Activated naive CD4-positive, alpha-beta T cell treated with anti-CD3 and anti-CD28 coated beads, Interleukin-2, amount 10 ng/mL, durations not matched to agents 5 hours and 36 hours (primary cell): ENCODE results near the gene PEX26. TPM values are rescaled to one million over a fixed set of nuclear protein-coding genes. Genes with fewer than 3 reads are reported as not detected.

ENCODE experiments used
- total RNA-seq, 2 experiments: library from RNA; stranded (reverse); gene quantifications; one replicate each; pipeline ENCODE4 v1.2.3, GENCODE V29; 2021

PEX26 gene
- total RNA-seq = 10 to 100 TPM; 37.6 to 38.9 TPM

GRCh38 chr22:18077639-18078328, at the start of gene PEX26:
Gene PEX26, plus strand, starts transcription at chr22:18077990. Its CDS starts 387 bp downstream, at chr22:18078377.

DNA sequence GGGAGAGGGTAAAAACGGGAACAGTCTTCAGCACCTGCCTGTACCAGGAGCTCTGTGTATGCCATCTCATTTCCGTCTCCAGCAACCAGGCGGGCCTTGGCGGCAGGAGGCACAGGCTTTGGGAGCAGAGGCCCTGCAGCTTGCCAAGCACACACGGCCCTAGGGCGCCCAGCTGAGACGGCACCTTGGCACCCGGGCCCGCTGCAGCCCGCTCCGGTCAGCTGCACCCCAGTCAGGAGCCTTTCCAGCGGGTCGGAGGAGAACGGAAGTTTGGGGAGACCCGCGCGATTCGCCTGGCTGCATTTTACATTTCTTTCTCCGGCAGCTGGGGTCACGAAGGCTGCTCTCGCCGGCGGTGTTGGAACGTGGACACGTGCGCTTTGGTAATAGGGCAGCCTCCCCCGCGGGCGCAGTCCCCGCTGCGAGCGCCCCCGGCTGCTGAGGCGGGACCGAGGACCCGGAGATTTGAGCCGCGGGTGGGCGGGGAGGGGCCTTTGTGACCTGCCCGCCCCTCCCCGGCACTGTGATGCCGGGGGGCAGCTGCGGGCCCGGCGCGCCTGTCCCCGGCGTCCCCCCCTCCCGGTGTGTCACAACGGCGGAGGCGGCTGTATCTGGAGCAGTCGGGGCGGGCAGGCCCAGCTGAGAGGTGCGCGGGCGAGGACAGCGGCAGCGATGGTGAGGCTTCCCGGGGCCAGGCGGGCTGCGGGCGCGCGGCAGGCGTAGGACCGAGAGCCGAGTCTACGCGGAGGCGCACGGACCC, 32.6 kb downstream of the PEX26 start, which contains the start of gene TUBA8:
TSS of gene TUBA8 (plus strand) at position 616 of the 760 bp plus-strand sequence. CDS start at position 673, 57 bp downstream.

Other genes with a start within 250 kb of the PEX26 start
- gene MICAL3, start 53.4 kb upstream of the PEX26 start, total RNA-seq = 10 to 100 TPM; 20.1 to 23.7 TPM
- gene TUBA8, start 32.8 kb downstream of the PEX26 start, total RNA-seq = 1 to 10 TPM; 1.1 to 1.9 TPM
- gene USP18, start 72.2 kb downstream of the PEX26 start, total RNA-seq = 10 to 100 TPM; 11.8 to 11.9 TPM